GM15510 (cell line): ENCODE data around the gene UBD.

Source experiments
- POLR2A ChIP-seq: IDR thresholded peaks from 3 replicates; pipeline ENCODE4 v1.6.1; 2011; ENCODE audit warnings: borderline replicate concordance; ENCODE audit not compliant: insufficient read length; ENCODE audit errors: extremely low read depth

UBD gene

DNA sequence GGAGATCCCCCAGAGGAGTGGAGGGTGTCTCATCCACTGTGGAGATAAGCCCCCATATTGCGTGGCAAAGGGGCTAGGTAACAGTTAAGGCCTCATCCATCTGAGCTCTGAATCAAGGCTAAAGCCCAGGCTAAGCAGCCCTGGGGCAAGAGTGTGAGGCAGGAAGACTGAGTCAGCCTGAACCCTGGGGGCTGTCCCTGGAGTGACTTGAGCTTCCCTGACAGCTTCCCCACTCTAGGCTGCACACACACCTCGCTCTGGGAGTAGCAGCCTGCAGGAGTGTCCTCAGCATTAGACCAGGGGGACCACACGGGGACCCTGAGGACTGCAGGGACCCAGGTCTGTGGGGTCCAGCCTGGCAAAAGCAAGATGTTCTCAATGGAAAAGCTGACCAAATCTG is 27.9 kb downstream of the UBD start:
- TF ChIP-seq POLR2A = no peak

DNA sequence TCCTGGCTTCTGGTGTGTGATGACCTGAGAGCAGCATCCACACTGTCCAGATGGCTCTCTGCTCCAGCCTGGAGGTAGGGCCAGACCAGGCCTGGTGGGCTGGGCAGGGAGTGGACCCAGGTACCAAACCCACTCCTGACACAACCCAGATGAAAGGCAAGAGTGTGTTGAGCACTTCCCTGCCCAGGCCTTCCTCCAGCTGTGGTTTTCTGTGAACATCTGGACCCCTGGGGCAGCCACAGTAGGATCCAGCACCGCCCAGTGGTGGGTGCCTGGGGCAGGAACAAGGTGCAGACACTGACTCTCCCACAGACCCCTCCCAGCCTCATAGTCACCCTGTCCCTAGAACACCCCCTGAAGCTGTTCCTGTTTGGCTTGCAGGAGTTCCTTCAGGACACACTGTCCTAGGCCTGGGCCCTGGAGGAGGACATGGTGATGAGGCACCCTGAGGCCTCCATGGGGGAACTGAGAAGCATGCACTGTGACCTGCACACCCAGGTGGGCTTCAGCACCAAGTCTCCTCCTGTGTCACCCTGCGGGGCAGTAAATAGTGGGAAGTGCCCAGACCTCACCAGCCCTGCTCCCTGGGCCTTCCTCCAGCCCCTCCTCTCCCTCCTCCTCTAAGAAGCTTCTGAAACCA is 28.7 kb downstream of the UBD start:
- TF ChIP-seq POLR2A = no peak

DNA sequence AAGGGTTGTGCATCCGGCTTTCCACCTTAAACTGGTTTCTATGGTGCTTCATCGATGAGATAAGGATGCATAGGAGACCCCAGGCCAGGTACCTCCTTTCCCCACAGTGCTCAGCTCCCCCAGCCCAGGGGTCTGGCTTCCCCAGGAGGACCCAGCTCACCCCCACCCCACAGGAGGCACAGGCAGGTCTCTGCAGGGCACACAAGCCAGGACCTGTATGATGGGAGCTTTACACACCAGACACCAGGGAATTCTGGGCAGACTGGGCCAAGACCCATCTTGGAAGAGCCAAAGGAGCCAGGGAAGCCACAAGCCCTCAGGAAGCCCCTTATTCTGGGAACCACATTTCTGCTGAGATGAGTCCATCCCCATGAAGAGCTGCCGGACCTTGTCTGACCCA is 29.6 kb downstream of the UBD start:
- TF ChIP-seq POLR2A = no peak

DNA sequence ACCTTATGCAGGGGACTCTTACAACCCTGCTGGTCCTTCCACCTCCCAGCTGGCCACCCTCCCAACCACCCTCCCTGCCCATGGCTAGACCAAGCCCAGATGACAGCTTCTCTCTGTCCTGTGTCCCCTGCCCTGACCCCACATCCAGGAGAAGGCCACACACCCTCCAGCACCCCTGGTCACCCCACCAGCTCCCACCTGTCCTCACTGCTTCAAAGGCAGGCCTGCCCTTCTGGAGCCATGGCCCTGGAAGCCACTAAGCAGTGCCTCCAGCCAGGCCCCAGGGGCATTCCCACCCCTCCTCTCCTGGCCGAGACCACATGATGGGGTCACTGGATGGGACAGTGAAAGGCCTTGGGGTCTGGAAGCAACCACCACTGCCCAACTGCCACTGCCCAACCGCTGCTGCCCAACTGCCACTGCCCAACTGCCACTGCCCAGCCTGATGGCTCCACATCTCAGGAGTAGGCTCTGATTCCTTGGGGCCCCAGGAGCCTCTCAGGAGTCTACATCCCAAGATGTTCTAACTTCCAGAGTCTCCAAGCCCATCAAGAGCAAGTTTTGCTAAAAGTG is 30.5 kb downstream of the UBD start:
- no peak for TF ChIP-seq POLR2A

DNA sequence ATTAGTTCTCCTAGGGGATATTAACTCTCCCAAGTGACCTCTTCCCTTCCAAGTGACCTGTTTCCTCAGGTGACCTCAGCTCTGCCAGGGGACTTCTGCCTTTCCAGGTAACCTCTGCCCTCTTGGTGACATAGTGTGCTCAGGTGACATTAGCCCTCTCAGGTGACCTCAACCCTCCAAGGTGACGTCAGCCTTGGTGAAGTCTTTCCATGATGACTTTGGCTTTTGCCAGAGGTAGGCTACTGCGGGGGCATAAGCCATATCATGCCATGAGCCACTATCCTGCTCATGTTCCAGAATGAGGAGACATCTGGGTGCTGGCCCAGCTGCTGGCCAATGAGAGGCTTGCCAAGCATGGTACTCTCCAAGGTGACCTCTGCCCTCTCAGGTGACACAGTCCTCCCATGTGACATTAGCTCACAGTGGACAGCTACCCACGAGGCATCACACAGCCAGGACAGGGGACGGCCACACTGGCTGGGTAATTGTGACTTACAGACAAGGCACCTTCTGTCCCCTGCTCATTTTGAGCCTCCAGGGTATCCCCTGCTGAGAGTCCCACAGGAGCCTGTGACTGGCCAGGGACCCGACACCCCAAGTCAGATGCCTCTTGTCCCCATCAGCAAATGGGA is 31.1 kb downstream of the UBD start:
- TF ChIP-seq POLR2A = no peak

DNA sequence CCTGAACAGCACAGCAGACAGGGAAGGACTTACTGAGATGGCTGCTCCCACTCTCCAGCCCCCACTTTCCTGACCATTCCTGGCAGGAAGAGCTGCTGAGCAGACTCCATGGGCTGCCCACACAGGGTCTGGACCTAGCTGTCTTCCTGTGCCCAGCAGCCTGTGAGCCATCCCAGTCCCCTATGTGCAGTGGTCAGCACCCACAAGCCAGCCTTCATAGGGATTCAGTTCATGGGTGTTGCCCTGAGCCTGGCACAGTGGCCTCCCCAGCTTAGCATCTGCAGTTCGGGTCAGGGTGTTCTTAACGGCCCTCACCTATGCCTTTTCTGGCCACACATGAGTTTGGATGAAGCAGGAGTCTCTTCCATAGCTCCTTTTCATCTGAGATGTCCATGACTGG is 32.0 kb downstream of the UBD start:
- TF ChIP-seq POLR2A = no peak

DNA sequence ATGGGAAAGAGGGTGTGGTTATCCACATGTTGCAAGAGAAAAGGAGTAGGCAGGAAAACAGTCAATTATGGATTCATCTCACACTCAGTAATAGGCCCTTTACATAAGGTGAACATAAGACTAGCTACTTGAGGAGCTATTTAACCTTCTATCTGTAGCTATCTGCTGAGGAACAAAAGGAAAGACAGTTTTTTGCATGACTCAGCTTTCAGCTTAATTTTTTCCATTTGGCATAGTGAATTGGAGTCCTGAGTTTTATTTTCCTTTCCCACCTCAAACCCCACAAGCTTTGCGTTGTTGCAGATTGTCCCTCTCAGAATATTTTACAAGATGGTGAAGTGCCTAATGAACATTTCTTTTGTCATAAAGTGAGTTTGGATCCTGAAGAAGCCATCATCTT is 32.4 kb downstream of the UBD start:
- TF ChIP-seq POLR2A = no peak

DNA sequence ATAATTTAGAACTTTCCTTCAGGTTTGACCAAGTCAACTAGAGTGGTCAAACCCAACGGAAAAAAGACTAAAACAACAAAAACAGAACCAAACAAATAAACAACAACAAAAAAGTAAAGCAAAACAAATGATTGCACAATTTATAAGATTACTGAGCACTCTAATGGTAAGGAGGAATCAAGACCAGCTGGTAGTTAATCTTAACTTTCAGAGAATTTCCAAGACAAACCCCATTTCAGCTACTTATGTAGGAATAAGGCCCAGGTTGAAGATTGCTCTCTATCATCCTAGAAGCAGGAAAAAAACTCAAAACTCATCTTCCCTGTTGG is 34.3 kb downstream of the UBD start:
- TF ChIP-seq POLR2A = no peak

DNA sequence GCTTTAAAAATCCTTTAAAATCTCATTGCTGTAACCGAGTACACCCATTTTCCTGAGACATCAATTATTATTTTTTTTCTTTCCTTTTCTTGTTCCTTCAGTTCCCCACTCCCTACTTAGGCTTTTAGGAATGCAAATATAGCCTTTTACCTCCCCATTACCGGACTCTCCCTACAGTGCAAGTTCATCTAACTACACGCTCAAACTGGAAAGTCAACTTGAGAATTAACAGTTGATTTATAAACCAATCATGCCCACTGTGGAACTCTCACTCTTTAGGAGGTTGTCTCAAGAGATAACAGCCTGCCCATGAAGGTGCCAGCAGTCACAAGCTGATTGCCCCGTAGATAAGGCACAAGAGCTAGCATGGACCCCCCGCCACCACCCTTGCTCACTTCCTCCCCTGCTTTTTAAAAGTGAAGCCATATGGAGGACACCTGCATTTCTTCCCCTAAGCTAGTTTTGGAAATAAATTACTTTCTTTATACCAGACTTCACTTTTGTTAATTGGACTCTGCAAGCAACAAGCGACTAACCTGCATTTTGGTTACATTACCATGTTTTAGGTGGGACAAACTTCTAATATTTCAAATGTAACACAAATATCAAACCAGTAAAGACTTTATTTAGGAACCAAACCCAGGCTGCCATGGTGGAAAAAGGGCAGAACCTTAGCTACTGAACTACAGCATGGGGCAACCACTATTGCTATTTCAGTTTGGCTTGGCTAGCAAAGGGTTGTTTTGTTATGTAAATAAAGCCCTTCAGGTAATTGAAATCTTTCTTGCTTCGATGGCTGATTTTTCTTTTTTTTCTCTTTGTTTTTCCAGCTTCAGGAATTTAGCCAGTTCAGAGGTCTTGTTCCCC is 34.9 kb downstream of the UBD start:
- TF ChIP-seq POLR2A = no peak

DNA sequence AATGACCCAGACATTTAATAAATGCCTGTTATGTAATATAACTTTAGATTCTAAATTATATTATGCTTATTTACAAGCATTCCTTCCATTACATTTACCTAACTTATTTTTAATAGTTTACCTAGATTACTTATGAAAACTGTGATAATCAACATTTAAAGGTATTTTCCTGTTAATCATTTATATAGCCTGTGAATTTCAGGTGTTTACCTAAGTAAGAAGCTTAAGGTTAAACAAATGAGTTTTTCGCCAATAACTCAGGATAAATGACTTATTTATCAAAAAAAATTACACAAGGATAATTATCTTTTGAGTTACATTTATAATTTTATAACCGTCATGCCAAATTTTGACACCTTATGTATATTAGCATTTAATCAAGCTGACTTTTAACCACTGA is 35.5 kb downstream of the UBD start:
- no peak for TF ChIP-seq POLR2A

DNA sequence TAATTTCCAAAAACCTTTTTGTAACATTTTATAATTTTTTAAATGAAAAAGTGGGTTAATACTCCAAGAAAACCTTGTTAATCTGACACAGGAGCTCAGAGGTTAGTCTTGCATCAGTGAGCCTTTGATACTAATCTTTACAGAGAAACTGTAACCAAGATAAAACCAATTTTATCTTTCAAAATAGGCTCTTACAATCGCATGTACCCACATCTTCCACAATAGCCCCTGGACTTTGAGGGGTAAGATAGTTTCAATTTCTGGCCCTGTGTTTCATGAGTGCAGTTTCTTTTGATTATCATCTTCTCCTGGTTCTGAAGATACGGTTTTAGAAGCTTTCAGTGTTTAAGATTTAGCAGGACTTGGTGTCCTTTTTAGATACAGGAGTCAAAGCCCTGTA is 37.3 kb downstream of the UBD start:
- no peak for TF ChIP-seq POLR2A

DNA sequence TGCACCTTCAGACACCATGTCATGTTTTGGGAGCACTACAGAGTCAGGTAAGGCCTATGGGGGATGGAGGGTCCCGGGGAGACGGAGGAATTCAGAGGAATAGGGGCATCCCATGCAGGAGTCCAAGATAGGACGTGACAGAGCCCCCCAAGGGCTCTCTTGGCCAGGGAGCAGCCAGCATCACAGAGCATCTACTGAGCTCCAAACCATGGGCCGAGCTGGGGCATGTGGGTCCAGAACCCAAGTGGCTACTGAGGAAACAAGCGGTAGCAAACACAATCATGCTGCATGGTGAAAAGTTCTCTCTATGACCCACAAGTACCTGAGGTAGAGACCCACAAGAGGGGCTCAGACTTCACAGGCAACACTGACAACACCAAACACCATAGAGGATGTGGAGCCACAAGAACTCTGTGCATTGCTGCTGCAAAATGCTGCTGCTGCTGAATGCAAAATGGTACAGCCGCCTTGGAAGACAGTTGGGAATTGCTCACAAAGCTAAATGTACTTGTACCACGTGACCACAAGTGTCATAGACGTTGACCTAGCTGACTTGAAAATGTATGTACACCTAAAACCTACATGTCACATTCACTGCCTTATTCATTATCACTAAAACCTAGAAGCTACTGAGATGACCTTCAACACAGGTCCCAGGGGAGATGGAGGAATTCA is 38.4 kb downstream of the UBD start:
- TF ChIP-seq POLR2A = no peak

DNA sequence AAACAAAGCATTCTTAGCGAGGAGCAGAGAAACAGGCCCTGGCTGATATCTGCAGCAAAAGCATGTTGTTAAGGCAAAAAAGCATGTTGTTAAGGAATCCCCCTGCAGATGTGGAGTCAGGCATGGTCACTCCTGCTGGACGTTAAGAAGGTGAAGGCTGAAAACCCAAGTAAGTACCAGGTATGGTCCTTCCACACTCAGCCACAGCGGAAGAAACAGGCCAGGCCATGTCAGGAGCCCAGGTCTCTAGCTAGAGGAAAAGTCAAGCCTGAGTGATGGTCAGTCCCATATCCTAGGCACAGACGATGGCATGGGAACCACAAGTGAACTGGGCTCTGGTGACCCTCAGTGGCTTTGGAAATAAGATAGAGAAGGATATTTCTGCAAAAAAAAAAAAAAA is 39.3 kb downstream of the UBD start:
- TF ChIP-seq POLR2A = no peak

DNA sequence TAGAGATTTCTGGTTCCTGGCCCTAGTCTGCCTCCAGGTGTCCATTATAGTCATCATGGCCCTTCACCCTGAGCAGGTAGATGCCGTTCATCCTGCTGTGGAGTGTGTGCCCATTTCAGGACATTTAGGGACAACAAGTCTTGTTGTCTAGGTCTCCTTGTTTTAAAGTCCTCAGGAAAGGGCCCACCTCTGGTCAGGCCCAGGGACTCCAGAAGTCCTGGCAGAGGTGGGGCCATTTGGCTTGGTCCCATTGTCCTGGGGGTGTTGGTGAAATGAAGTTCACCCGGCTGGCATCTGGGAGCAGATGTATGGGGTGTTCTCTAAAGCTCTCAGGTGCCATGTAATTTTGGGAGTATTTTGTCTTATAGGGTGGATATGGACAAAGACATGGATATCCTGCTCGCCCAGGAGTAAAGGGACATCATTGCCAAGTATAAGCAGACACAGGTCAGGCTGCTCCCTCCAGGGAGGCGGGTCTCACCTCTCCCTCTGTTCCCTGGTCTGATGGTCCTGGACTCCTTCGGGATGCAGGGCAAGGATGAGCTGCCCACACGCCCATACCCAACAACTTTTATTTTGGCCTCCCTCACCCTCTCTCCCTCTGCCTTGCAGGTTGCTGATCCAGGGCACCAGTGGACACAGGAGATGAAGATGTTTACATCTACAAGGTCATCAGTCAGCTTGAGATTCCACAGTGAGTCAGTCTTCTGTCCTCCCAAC is 40.1 kb downstream of the UBD start:
- no peak for TF ChIP-seq POLR2A

DNA sequence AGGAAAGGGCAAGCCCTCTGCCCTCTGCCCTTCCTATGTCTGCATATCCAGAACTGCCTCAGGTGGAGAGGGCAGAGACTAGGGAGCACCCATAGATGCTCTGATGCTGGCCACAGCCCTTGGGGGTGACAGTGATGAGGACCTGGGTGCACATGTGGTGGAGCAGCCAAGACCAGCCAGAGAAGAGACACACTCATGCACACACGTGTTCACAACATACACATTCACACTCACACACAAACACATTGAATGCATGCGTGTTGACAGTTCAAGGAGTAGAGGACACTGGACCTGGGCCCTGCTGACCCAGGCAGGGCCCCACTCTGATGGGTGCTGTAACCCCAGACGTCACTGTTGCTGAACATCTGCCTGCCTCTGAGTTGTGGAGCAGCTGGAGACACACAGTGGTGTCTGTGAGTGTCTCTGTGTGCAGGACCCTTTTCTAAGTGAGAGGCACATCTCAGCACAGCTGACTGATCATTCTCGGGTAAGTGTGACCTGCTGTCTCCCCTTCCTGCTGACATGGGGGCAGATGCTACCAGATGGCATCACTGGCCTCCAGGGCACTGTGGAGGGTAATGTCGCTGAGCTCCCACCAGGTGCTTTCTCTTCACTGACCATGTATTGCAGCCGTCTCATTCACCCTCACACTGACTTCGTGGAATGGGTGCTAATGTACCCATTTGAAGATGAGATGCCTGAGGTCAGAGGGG is 41.6 kb downstream of the UBD start:
- no peak for TF ChIP-seq POLR2A

DNA sequence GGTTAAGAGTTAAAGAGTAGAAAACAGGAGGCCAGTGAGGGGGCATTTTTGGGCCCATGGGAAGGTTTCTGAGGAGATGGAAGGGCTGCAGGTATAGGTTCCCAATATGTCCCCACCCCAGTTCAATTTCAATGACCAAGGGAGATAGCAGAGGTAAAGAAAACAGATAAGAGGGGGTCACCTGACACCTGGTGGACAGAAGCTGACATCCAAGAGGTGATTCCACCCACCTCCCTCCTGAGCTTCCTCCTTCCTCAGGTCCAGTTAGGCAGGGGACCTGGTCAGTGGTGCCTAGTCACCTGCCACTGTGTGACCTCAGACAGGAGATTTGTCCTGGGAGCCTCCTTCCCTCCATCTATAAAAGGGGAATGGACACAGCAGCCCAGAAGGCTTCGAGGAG is 42.3 kb downstream of the UBD start:
- no peak for TF ChIP-seq POLR2A
